Measurements from ENCODE around the gene SH3PXD2A.

Gene SH3PXD2A, protein sequence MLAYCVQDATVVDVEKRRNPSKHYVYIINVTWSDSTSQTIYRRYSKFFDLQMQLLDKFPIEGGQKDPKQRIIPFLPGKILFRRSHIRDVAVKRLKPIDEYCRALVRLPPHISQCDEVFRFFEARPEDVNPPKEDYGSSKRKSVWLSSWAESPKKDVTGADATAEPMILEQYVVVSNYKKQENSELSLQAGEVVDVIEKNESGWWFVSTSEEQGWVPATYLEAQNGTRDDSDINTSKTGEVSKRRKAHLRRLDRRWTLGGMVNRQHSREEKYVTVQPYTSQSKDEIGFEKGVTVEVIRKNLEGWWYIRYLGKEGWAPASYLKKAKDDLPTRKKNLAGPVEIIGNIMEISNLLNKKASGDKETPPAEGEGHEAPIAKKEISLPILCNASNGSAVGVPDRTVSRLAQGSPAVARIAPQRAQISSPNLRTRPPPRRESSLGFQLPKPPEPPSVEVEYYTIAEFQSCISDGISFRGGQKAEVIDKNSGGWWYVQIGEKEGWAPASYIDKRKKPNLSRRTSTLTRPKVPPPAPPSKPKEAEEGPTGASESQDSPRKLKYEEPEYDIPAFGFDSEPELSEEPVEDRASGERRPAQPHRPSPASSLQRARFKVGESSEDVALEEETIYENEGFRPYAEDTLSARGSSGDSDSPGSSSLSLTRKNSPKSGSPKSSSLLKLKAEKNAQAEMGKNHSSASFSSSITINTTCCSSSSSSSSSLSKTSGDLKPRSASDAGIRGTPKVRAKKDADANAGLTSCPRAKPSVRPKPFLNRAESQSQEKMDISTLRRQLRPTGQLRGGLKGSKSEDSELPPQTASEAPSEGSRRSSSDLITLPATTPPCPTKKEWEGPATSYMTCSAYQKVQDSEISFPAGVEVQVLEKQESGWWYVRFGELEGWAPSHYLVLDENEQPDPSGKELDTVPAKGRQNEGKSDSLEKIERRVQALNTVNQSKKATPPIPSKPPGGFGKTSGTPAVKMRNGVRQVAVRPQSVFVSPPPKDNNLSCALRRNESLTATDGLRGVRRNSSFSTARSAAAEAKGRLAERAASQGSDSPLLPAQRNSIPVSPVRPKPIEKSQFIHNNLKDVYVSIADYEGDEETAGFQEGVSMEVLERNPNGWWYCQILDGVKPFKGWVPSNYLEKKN

DNA sequence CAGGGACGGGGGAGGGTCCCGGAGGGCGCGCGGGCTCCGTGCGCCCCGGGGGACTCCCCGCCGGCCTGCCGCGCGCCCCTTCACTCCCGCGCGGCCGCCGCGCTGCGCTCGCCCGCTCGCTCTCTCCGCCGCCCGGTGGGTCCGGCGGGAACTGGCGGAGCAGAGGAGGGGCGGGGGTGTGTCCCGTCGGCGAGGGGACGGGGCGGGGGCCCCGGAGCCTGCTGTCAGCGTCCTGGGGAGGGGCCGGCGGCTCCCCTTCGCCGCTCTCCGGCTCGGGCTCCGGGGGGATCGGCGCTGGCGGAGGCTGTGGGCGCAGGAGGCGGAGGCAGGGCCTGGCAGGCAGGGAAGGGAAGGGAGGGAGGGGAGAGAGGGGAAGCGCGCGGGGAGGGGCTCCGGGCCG is at the start of gene SH3PXD2A:
Gene SH3PXD2A (minus strand): TSS at position 153 of the 400 bp plus-strand sequence. CDS start 310 bp downstream, outside the sequence.
- no peak for DNase-seq (ENCODE audit: low read depth)

DNA sequence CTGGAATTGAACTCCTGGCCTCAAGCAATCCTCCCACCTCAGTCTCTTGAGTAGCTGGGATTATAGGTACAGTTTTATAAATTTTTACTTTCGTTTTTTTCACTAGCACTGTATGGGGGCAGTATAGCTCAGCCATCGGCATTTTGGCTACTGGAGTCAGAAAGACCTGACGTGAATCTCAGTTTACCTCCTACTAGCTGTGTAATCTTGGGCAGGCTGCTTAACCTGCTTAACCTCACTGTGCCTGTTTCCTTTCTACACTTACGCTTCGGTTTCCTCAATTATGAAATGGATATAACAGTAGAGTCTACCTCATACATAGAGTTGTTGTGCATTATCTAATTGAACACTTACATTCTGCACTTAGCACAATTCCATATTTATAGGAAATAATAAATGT is 45.9 kb upstream of the SH3PXD2A start:
- DNase-seq (ENCODE audit: low read depth): no peak

DNA sequence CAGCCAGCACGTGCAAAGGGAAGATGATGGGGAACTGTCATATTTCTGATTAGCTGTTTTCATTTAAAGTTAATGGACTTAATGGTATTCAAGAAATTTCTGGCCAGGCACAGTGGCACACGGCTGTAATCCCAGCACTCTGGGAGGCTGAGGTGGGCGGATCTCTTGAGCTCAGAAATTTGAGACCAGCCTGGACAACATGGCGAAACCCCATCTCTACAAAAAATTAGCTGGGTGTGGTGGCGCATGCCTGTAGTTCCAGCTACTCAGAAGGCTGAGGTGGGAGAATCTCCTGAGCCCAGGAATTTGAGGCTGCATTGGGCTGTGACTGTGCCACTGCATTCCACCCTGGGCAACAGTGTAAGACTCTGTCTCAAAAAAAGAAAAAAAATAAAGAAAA is 43.9 kb upstream of the SH3PXD2A start:
- DNase-seq (ENCODE audit: low read depth): no peak

DNA sequence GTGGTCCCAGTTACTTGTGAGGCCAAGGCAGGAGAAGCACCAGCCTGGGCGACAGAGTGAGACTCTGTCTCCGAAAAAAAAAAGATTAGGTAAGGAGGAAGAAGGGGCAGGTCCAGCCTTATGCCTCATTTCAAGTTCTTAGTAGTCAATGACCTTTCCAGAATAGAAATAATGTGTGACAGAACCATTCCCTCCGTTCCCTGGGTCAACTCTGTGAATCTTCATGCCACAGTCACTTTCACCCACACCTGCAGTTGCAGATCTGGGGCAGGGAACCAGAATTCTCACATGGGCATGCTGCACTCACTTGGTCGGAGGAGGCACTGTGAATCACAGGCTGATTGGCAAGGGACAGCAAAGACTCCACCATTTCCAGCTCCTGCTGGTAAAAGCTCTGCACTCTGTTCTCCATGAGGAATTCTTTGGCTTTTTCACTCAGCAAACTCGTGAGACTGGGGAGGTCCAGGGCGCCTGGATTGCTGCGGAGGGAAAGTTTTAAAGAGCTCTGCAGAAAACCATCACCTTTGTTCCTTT is 41.9 kb upstream of the SH3PXD2A start:
- DNase-seq (ENCODE audit: low read depth): no peak

DNA sequence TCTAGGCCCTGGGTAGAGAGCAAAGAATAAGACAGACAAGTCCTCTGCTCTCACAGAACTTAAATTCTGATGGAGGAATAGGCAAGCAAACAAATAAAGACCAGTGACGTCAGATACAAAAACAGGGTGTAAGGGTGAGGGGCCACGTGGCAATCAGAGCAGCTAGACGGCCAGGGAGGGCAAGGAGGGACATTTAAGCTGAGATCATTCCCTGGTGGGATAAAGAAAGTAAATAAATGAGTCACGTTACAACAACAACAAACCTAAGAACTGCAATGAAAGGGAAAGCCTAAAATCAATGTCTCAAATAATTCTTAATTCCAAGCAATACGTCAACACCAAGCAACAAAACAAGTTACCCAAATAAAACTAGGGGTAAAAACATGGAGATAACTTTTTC is 40.8 kb upstream of the SH3PXD2A start:
- DNase-seq (ENCODE audit: low read depth): no peak

DNA sequence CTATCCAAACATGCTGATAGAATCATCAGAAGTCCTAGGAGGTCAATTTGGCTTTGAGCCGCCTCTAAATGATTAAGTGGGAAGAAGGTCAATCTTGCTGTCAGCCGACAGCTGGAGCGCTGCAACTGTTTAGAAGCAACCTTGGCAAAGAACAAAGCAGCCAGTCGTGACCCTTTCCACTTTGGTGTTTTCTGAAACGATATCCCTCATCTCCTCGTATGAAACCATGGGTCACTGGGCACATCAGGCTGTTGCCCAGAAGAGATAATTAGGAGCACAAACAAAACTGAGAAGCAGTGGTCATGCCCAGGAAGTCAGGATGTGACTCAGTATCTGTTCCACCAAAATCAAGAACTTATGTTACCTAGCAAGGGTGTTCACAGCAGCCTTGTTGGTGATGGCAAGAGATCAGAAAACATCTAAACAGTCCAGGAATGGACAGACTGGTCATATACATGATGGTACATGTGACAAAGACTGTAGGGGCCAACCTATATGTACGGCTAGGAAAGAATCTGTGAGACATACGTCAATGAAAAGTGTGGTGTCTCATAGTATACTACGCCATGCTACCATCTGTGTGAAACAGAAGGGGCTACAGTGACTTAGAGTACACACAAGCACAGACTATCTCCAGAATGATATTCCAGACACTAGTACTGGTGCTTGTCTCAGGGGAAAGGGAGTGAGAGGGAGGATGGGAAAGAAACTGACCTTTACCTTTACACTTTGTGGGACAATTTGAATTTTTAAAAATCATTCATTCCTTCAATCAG is 40.2 kb upstream of the SH3PXD2A start:
- DNase-seq (ENCODE audit: low read depth): no peak

DNA sequence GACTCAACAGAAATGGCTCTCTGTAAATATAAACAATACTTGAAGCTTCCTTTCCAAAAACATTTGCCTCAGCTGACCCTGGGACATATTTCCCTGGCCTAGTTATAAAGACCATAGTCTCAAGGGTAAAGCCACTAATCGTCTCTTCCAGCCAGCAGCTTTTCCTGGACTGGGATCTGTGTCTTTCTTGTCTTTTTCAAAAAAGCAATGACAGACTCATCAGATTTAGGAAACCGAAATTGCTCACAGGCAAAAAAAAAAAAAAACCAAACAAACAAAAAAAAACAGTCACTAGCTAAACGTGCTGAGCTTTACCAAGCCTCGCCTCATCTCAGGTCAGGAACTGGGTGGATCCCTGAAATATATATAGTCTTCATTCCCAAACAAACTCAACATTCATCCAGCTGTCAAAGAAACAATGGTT is 39.1 kb upstream of the SH3PXD2A start:
- DNase-seq (ENCODE audit: low read depth): no peak

DNA sequence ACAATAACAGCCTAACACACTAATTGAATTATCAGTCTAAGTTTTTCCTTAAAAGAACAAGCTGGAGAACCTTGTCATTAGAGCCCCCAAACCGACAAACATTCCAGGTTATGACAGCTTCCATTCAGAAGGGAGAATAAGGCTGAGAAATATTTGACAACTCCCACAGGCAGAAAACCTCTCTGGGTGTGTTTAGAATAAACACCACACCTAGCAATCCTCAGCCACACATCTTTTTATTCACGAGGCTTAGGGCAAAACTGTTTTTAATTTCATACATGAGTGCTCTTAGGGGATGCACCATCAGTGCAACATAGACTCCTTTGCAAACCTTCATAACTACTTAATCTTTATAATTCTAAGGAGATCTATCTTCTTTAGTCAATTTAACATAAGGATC is 38.4 kb upstream of the SH3PXD2A start:
- no peak for DNase-seq (ENCODE audit: low read depth)

DNA sequence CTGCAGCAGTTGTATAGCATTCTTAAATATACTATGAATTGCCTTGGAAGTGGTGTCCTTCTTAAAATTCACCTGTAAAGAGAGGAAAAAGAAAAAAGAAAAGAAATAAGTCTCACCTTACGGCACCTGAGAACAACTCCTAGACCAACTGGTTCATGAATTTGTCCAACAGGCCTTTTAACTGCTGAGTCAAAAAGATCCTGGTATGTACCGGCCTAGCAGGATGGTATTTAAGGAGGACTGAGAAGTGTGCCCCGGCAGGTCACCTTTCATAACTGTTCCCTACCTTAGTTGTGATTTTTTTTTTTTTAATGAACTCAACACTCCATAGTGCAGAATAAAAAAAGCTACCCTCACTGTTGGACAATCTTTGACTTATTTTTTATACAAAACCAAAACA is 36.8 kb upstream of the SH3PXD2A start:
- no peak for DNase-seq (ENCODE audit: low read depth)

DNA sequence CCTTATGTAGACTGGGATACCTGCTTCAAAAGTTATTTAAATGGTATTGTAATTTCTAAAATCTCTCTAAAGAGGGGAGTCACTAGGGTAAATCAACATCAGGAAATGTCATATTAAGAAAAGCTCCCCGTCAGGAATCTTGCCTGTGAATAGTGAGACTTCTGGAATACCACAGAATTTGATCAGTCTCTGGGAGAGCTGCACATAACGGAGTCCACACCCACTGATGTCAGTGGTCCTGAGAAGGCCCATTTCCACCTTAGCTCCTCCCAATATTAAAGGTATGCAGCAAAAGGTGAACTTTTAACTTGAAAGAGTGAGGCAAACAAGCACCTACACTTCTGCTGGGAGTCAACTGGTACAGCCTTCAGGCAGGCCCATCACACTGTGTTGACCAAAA is 35.3 kb upstream of the SH3PXD2A start:
- DNase-seq (ENCODE audit: low read depth): no peak

DNA sequence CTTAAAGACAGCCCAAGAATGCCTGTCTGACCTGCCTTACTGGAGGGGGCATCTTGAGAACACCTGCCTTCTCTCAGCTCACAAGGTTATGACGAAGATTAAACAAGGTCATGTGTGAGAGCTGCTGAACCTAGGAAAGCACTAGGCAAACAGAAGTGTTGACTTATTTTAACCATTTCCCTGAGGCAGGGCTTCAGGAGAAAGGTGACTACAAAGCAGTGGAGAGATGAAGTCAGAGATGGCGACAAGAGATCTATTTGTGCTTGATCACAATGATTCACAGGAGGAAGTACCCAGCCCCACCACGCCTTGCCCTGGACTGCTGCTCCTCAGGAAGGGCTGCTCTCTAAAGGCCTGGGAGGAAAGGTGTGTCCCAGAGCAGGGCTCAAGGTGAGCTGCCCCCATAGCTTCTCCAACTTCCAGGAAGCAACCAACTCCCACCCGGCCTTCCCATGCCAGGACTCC is 34.9 kb upstream of the SH3PXD2A start:
- no peak for DNase-seq (ENCODE audit: low read depth)

DNA sequence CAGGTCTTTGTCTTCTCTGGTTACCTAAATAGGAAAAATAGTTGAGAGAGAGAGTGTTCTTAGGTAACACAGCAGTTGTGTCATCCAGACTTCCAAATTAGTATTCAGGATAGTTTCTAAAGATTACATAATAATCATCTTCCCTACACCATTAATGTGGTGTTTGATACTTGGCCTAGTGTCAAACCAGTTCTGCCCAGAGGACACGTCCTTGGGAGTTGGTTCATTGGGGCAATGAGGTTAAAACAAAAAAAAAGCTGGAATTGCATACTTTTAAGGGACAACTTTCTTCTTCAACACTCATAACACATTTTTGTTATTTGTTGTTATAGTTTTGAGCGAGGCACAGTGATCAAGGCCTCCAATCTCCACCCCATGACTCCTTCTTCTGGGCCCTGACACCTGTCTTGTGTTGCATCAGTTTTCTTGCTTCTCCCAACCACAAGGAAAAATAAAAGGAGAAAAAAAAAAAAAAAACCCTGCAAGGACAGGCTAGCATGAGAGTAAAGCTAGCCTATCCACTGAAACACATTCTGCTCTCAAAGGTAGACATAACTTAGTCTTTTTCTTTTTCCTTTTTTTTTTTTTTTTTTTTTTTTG is 33.8 kb upstream of the SH3PXD2A start:
- DNase-seq (ENCODE audit: low read depth): no peak

DNA sequence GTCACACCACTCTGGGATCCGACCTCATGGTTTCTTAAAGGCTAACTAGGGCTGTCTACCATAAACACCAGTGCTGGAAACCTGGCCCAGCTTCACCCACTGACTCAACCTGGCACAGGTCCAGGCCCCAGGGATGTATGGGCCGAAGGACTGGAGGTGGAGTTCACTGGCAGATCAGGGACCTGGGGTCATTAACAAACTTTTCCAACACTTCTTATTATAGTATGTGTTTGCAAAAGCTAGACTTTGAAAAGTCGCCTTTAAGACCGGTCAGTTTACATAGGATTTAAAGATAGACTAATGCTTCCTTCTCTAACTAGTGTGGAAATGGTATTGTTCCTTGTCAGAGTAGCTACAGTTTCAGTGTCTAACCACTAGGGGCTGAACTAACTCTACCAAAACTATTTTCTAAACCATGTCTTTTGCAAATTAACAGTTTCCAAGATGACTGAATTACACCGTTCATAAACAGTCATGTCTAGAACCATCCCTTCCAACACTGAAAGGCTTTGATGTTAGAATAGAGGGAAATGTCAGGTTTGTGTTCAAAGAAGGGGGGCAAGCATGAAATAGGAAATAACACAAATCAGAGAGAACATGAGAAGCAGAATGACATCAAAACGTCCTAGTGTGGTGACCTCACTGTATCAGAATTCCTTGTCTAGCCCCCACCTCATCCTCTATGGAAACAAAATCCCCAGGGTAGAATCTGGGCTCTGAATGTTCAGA is 32.9 kb upstream of the SH3PXD2A start:
- no peak for DNase-seq (ENCODE audit: low read depth)

DNA sequence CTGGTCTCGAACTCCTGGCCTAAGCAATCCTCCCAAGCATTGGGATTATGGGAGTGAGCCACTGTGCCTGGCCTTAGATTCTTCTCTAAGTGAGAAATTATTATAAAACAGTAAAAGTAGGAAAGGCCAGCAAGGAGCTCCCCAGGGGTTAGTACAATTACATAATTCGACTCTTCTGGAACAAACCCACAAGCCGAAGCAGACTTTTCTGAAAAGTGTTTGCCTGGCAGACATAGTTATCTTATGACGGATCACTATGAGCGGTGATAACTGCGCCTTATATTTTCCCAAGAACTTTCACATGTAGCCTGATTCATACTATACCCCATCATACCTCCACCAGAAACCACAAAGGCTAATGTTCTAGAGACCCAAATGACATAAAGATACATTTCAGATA is 30.2 kb upstream of the SH3PXD2A start:
- DNase-seq (ENCODE audit: low read depth): no peak

DNA sequence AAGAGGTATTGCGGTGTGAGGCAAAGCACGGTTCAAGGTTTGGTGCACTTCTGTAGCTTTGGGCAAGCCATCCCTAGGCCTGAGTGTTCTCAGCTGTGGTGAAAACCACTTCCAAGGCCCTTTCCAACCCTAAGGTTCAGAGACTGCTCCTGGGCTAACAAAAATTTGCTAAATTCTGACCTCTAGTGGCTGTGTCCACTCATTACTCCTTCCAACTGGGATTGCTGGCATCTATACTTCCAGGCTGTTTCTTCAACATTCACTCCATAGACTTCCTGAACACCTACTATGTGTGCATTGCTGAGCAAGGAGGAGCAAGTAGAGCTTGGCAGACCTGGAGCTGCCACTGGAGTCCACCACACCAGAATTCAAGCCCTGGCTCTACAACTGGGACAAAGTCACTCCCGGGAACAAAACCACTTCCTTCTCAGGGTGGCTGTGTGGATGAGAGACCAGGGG is 29.3 kb upstream of the SH3PXD2A start:
- no peak for DNase-seq (ENCODE audit: low read depth)

DNA sequence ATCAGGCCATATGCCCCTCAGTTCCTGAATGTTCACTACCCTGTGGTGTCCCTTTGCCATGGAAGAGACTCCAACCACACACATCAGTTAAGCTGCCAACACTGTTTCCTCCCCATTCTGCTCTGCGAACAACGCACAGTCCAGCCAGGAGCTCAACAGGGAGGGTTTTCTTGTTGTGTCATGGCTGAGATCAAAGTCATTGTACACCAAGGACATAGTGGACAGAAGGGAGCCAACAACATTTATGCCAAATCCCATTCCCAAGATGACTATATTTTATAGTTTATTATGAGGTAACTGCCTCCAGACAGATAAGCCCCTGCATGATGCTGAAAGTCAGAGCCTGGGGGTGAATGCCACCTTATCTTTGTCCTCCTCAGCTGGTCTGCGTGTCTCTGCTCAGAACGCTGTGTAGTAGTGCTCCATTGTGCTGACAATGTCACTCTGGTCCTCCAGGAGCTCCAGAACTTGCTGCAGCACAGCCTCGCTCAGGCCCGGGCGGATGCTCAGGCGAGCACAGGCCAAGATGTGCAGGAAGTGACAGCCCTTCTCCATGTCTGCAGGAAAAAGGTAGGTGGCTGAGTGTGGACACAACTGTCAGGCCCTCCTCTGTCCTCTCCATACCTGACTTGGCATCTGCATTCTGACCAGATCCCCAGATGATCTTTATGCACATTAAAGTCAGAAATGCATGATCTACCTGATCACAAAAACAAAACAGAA is 27.1 kb upstream of the SH3PXD2A start:
- DNase-seq (ENCODE audit: low read depth): no peak

DNA sequence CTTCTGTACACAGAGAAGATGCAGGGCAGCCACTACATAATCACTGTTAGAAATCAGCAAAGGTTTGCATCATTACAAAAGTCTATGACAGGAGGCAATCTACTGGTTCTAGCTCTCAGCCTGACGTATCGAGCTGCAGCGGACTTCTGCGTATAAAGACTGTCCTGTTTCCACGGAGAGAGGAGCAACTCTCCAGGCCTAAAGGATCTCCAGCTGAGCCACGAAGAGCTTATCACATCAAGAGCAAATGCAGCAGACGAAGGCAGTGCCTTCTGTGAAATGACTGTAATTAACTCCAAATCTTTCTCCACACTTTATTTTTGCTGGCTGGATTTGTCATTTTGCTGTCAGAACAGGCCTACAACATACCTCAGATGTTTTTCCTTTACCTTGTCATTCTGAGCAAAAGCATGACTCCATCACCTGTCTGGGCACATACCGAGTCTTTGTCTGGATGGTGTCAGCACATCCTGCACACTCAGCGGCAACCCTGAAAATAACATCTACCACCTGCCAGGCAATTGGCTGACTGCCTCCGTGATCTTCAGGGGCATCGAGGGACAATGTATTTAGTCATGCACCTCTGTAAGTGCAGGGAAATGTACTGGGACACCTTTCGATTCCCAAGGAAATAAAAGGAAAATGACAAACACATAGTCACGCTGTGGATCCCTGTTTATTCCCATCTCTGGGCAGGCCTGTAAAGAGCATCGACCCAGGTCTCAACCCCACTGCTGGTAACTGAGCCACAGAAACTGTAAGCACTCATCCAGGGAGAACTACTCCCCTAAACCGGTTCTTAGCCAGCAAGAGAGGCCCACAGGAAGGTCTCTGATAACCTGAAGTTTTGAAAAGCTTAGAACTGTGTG is 26.3 kb upstream of the SH3PXD2A start:
- DNase-seq (ENCODE audit: low read depth): no peak

DNA sequence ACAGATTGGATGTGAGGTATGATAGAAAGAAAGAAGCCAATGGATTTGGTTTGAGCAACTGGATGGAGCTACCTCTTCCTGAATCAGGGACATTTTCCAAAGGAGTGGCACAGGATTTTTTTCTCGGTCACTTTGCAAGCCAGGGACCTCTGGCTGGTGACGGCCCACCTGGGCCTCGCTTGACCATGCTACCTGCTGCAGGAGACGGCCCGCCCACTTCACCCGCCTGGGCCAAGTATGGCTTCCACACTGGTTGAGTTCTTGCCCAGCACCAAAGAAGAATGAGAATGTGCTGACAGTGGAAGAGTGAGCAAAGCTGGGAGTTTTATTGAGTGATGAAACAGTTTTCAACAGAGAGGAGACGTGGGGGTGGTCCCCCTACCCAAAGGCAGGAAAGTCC is 24.5 kb upstream of the SH3PXD2A start:
- DNase-seq (ENCODE audit: low read depth): no peak

DNA sequence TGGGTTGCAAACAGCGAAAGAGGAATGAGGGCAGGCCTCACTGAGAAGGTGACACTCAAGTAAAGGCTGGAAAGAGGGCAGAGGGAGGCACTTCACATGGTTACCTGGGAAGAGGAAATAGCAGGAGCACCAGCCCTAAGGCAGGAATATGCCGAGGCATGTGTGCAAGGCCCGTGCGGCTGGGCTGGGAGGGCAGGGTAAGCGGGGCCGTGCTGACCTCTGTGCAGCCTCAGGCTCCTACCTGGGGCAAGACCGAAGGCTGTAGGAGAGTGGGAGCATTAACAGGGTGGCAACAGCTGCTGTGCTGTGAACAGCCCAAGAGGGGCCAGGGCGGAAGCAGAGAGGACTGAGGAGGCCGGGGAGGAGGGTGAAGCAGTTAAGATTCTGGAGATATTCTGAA is 24.0 kb upstream of the SH3PXD2A start:
- no peak for DNase-seq (ENCODE audit: low read depth)
